Measurements from ENCODE around the gene LRRC17.

LRRC17 gene

DNA sequence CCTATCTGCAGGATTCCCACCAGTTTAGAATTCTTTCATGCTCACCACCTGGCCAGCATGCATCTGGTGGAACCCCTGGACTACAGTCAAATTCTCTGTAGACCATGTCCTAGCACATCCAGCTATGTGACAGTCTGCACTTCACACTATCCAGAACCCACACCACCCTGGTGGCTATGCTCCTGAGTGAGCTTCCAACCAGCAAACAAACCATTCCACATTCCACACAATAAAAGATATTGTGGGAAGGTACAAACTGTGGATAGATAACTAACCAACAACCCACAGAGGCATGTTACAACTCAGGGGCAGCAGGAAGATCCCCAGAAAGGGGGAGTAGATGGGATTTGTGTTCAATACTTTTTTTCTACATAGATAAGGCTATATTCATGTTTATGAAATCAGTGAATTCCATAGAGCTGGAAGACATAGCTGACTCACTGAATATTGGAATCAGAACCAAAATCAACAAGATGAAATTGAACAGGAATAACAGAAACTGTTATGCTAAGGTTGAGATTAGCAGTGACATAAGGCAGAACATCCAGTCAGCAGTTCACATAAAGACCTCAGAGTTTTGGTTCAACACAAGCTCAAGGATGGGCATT, 72.5 kb downstream of the LRRC17 start:
- DNase-seq (ENCODE audit: low read depth): no peak

- DNase-seq (ENCODE audit: low read depth): no peak
These were observed 75.3 kb downstream of the LRRC17 start for GRCh38 chr7:102988088-102988487.

GRCh38 chr7:102988631-102989560, 76.1 kb downstream of the LRRC17 start:
- DNase-seq (ENCODE audit: low read depth): no peak

DNA sequence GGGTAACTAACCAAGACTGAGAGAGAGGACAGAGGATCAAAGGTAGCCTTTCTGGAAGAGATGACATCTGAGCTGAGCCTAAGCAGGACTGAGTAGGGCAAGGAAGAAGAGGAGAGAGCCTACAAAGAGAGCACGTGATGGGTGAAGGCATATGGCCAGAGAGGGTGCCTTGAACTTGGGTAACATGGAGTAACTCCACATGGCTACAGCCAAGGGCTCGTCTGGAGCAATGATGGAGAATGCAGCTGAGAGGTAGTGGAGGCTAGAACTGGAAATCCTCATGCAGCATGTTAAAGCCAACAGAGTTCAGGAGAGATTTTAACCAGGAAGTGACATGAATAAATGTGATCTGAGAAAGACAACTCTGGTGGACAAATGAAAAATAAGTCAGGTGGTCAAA, 77.8 kb downstream of the LRRC17 start:
- DNase-seq (ENCODE audit: low read depth): no peak

- DNase-seq (ENCODE audit: low read depth): no peak
These were observed 78.3 kb downstream of the LRRC17 start for GRCh38 chr7:102991077-102991539.

- DNase-seq (ENCODE audit: low read depth): no peak
These were observed 78.9 kb downstream of the LRRC17 start for GRCh38 chr7:102991540-102992214.

DNA sequence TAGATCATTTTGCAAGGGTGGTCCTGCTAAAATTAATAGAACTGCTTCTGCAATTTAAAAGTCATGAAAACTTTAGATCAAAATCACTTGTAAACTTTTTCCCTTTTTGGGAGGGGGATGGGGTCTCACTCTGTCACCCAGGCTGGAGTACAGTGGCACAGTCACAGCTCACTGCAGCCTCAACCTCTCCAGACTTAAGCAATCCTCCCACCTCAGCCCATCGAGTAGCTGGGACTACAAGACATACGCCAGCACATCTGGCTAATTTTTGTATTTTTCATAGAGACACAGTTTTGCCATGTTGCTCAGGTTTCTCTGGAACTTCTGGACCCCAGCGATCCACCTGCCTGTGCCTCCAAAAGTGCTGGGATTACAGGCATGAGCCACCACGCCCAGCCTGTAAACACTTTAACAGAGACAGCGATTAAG, 79.7 kb downstream of the LRRC17 start:
- DNase-seq (ENCODE audit: low read depth): no peak

- DNase-seq (ENCODE audit: low read depth): no peak
These were observed 80.3 kb downstream of the LRRC17 start for GRCh38 chr7:102992938-102993717.

GRCh38 chr7:102993718-102994029, 80.9 kb downstream of the LRRC17 start:
- no peak for DNase-seq (ENCODE audit: low read depth)

- DNase-seq (ENCODE audit: low read depth): no peak
These were observed 81.8 kb downstream of the LRRC17 start for GRCh38 chr7:102994567-102994966.

Data from stimulated activated CD8-positive, alpha-beta memory T cell treated with anti-CD3 and anti-CD28 coated beads, Interleukin-15, amount 100 ng/mL, for 1 hour (primary cell).